Activated T-helper 1 cell treated with Interleukin-2 at 50 U/mL for 16 hours (primary cell): ENCODE data around the gene MSRB3.

ENCODE experiments used
- DNase-seq: peaks from one replicate; pipeline ENCODE4 v3.0.0-alpha.2; 2020; ENCODE audit warnings: low read depth

MSRB3 gene

GRCh38 chr12:65326616-65327015 lies 48.1 kb downstream of the MSRB3 start:
- DNase-seq: no peak

GRCh38 chr12:65327207-65328076 lies 49.0 kb downstream of the MSRB3 start:
- no peak for DNase-seq

GRCh38 chr12:65329721-65330120 lies 51.2 kb downstream of the MSRB3 start:
- no peak for DNase-seq

- no peak for DNase-seq
Measured at GRCh38 chr12:65330331-65330730, 51.8 kb downstream of the MSRB3 start.

GRCh38 chr12:65331456-65331855 lies 53.0 kb downstream of the MSRB3 start:
- no peak for DNase-seq

GRCh38 chr12:65333649-65334048 lies 55.2 kb downstream of the MSRB3 start:
- DNase-seq: no peak

GRCh38 chr12:65334521-65334920 lies 56.0 kb downstream of the MSRB3 start:
- no peak for DNase-seq

GRCh38 chr12:65335021-65335714 lies 56.7 kb downstream of the MSRB3 start:
- DNase-seq: no peak

GRCh38 chr12:65335981-65336380 lies 57.5 kb downstream of the MSRB3 start:
- no peak for DNase-seq

GRCh38 chr12:65339161-65339560 lies 60.7 kb downstream of the MSRB3 start:
- no peak for DNase-seq

GRCh38 chr12:65343230-65343629 lies 64.7 kb downstream of the MSRB3 start:
- no peak for DNase-seq

- no peak for DNase-seq
Measured at GRCh38 chr12:65343801-65344200, 65.3 kb downstream of the MSRB3 start.

- DNase-seq: no peak
Measured at GRCh38 chr12:65355461-65355860, 77.0 kb downstream of the MSRB3 start.

GRCh38 chr12:65362234-65363031 lies 84.0 kb downstream of the MSRB3 start:
- DNase-seq: no peak

GRCh38 chr12:65364046-65364445 lies 85.6 kb downstream of the MSRB3 start:
- no peak for DNase-seq

- no peak for DNase-seq
Measured at GRCh38 chr12:65367396-65367795, 88.9 kb downstream of the MSRB3 start.

GRCh38 chr12:65368055-65368454 lies 89.6 kb downstream of the MSRB3 start:
- DNase-seq: no peak

- DNase-seq: no peak
Measured at GRCh38 chr12:65372574-65372973, 94.1 kb downstream of the MSRB3 start.

- no peak for DNase-seq
Measured at GRCh38 chr12:65384240-65384639, 105.8 kb downstream of the MSRB3 start.

- no peak for DNase-seq
Measured at GRCh38 chr12:65387396-65387795, 108.9 kb downstream of the MSRB3 start.

GRCh38 chr12:65389436-65389835 lies 111.0 kb downstream of the MSRB3 start:
- DNase-seq: no peak

- no peak for DNase-seq
Measured at GRCh38 chr12:65391711-65392110, 113.2 kb downstream of the MSRB3 start.

GRCh38 chr12:65392491-65392890 lies 114.0 kb downstream of the MSRB3 start:
- no peak for DNase-seq
